Fibroblast of skin of scalp (primary cell): ENCODE results near the gene XPA. TPM values are rescaled to one million over a fixed set of nuclear protein-coding genes. Genes with fewer than 3 reads are reported as not detected.
"Not testable (repeated sequence)": the region's sequence is repeated elsewhere in the genome, so short reads cannot be mapped to it uniquely, and the experiment has no call there.

Source experiments
- DNase-seq: peaks from one replicate; pipeline ENCODE4 v3.0.0-alpha.2; 2013
- polyA plus RNA-seq, 2 experiments: library from polyadenylated mRNA; unstranded; fragments of 120-200 nt; gene quantifications; one replicate each; pipeline ENCODE4 v1.2.1, GENCODE V29; 2013; ENCODE audit not compliant: insufficient read length in 2 of 2

The XPA gene
- 11.4 TPM for polyA plus RNA-seq (2013, experiment 1 of 2; ENCODE audit: insufficient read length)
- 13.7 TPM for polyA plus RNA-seq (2013, experiment 2 of 2; ENCODE audit: insufficient read length)

GRCh38 chr9:97696803-97697601 is at the start of gene XPA:
TSS of gene XPA (minus strand) at chr9:97697340. CDS start at chr9:97697292, 48 bp downstream.
- DNase-seq, result peak; percentile 95

GRCh38 chr9:97744710-97745708 is 47.9 kb upstream of the XPA start:
- DNase-seq, result no peak

GRCh38 chr9:97744025-97744424 is 46.9 kb upstream of the XPA start:
- not testable (repeated sequence) for DNase-seq

GRCh38 chr9:97742545-97742944 is 45.4 kb upstream of the XPA start:
- DNase-seq, result no peak

GRCh38 chr9:97741947-97742346 is 44.8 kb upstream of the XPA start:
- DNase-seq, result no peak

- peak; percentile 42 for DNase-seq
These were observed 44.0 kb upstream of the XPA start for GRCh38 chr9:97740848-97741821.

- DNase-seq, result peak; percentile 26
These were observed 40.3 kb upstream of the XPA start for GRCh38 chr9:97737429-97737828.

- DNase-seq, result no peak
These were observed 38.0 kb upstream of the XPA start for GRCh38 chr9:97735070-97735600.

GRCh38 chr9:97726716-97727115 is 29.6 kb upstream of the XPA start:
- no peak for DNase-seq

GRCh38 chr9:97723819-97724218 is 26.7 kb upstream of the XPA start:
- DNase-seq, result no peak

- DNase-seq, result no peak
These were observed 25.2 kb upstream of the XPA start for GRCh38 chr9:97722331-97722730.

- DNase-seq, result peak; percentile 15
These were observed 24.3 kb upstream of the XPA start for GRCh38 chr9:97721396-97721795.

- DNase-seq, result no peak
These were observed 20.7 kb upstream of the XPA start for GRCh38 chr9:97717866-97718265.

GRCh38 chr9:97714435-97714834 is 17.3 kb upstream of the XPA start:
- peak; percentile 83 for DNase-seq

GRCh38 chr9:97711223-97711626 is 14.1 kb upstream of the XPA start:
- DNase-seq, result no peak

GRCh38 chr9:97710356-97711222 is 13.4 kb upstream of the XPA start:
- peak; percentile 68 for DNase-seq

- no peak for DNase-seq
These were observed 9.1 kb upstream of the XPA start for GRCh38 chr9:97706246-97706645.

GRCh38 chr9:97705354-97705950 is 8.3 kb upstream of the XPA start:
- DNase-seq, result peak; percentile 22

- no peak for DNase-seq
These were observed 7.7 kb upstream of the XPA start for GRCh38 chr9:97704851-97705250.

- DNase-seq, result no peak
These were observed 7.2 kb upstream of the XPA start for GRCh38 chr9:97704345-97704677.
